Measurements from ENCODE around the gene CCDC174.

CCDC174 gene

GRCh38 chr3:14658978-14659377, 7.4 kb downstream of the CCDC174 start:
- DNase-seq = no peak

- DNase-seq = no peak
Measured at GRCh38 chr3:14660942-14661341, 9.4 kb downstream of the CCDC174 start.

- DNase-seq = no peak
Measured at GRCh38 chr3:14663396-14664135, 12.0 kb downstream of the CCDC174 start.

GRCh38 chr3:14664170-14664569, 12.6 kb downstream of the CCDC174 start:
- no peak for DNase-seq

GRCh38 chr3:14672588-14672987, 21.0 kb downstream of the CCDC174 start:
- no peak for DNase-seq

- no peak for DNase-seq
Measured at GRCh38 chr3:14674841-14675240, 23.3 kb downstream of the CCDC174 start, which contains the start of gene C3orf20. Gene C3orf20 (plus strand): TSS chr3:14675141. CDS start chr3:14682714, 7,573 bp downstream.

- DNase-seq = no peak
Measured at GRCh38 chr3:14676881-14677280, 25.3 kb downstream of the CCDC174 start.

GRCh38 chr3:14678015-14678503, 26.5 kb downstream of the CCDC174 start:
- DNase-seq = no peak

- DNase-seq = no peak
Measured at GRCh38 chr3:14680115-14680514, 28.6 kb downstream of the CCDC174 start.

GRCh38 chr3:14680716-14681115, 29.2 kb downstream of the CCDC174 start:
- no peak for DNase-seq

GRCh38 chr3:14684447-14684846, 32.9 kb downstream of the CCDC174 start:
- no peak for DNase-seq

- no peak for DNase-seq
Measured at GRCh38 chr3:14685179-14685578, 33.6 kb downstream of the CCDC174 start.

GRCh38 chr3:14687360-14687759, 35.8 kb downstream of the CCDC174 start:
- DNase-seq = peak in 1 of 2 experiments; percentile 4

GRCh38 chr3:14688525-14688924, 37.0 kb downstream of the CCDC174 start:
- no peak for DNase-seq

GRCh38 chr3:14689247-14689980, 37.9 kb downstream of the CCDC174 start:
- DNase-seq = no peak

GRCh38 chr3:14691239-14691638, 39.7 kb downstream of the CCDC174 start:
- DNase-seq = no peak

GRCh38 chr3:14691719-14692118, 40.2 kb downstream of the CCDC174 start:
- no peak for DNase-seq

GRCh38 chr3:14698601-14699244, 47.2 kb downstream of the CCDC174 start:
- DNase-seq = no peak

GRCh38 chr3:14699643-14700042, 48.1 kb downstream of the CCDC174 start:
- no peak for DNase-seq

- no peak for DNase-seq
Measured at GRCh38 chr3:14700891-14701290, 49.3 kb downstream of the CCDC174 start.

- DNase-seq = no peak
Measured at GRCh38 chr3:14701676-14702075, 50.1 kb downstream of the CCDC174 start.

- no peak for DNase-seq
Measured at GRCh38 chr3:14703128-14703750, 51.7 kb downstream of the CCDC174 start.

GRCh38 chr3:14703791-14704190, 52.2 kb downstream of the CCDC174 start:
- DNase-seq = no peak

All from SHP77 (cell line).